Small intestine (tissue), 7 donors: ENCODE measurements around the gene APOL4. TPM values are rescaled to one million over a fixed set of nuclear protein-coding genes. Genes with fewer than 3 reads are reported as not detected.
A peak's percentile ranks its signal among the peaks of the same experiment; 100 is the strongest.
"Not testable (repeated sequence)": the region's sequence is repeated elsewhere in the genome, so short reads cannot be mapped to it uniquely, and the experiment has no call there.

Source experiments
- DNase-seq, 2 donors: peaks; one replicate each; pipeline versions ENCODE4 v3.0.0 to v3.0.0-alpha.2; 2013
- FAIRE-seq: peaks from 2 replicates; lab custom pipeline; 2012; peaks lifted over from hg19 to GRCh38; lab: Jason Lieb, UNC
- H3K27ac ChIP-seq, 3 donors: one replicate each; pipeline ENCODE4 v1.5.1; 2013; ENCODE audit warnings: low read length in 2 of 3, mild to moderate bottlenecking in 2 of 3, control low read depth in 1 of 3, inconsistent platforms in 1 of 3, low read depth in 1 of 3, moderate library complexity in 1 of 3
- H3K27me3 ChIP-seq, 3 donors: one replicate each; pipeline ENCODE4 v1.6.1; 2013; ENCODE audit warnings: low read length in 3 of 3, inconsistent platforms in 1 of 3; ENCODE audit not compliant: control insufficient read depth in 3 of 3, insufficient read depth in 3 of 3
- H3K36me3 ChIP-seq, 3 donors: one replicate each; pipeline ENCODE4 v1.6.1; 2013; ENCODE audit warnings: low read length in 3 of 3, inconsistent platforms in 1 of 3, low read depth in 1 of 3, mild to moderate bottlenecking in 1 of 3, moderate library complexity in 1 of 3; ENCODE audit not compliant: control insufficient read depth in 3 of 3, insufficient read depth in 2 of 3
- H3K4me1 ChIP-seq, 3 donors: one replicate each; pipeline ENCODE4 v1.6.1; 2013; ENCODE audit warnings: low read length in 2 of 3, inconsistent platforms in 1 of 3, low read depth in 1 of 3, mild to moderate bottlenecking in 1 of 3, moderate library complexity in 1 of 3; ENCODE audit not compliant: control insufficient read depth in 3 of 3, insufficient read depth in 2 of 3
- H3K4me3 ChIP-seq, 3 donors: one replicate each; pipeline ENCODE4 v1.5.1; 2013; ENCODE audit warnings: low read length in 3 of 3, control low read depth in 1 of 3, inconsistent platforms in 1 of 3, low read depth in 1 of 3, mild to moderate bottlenecking in 1 of 3, moderate library complexity in 1 of 3
- H3K9me3 ChIP-seq, 2 donors: one replicate each; pipeline ENCODE4 v1.6.1; 2013; ENCODE audit warnings: low read depth in 1 of 2, low read length in 1 of 2; ENCODE audit not compliant: control insufficient read depth in 2 of 2, insufficient read depth in 1 of 2
- WGBS, 3 donors: extraction: QIAGEN DNeasy Blood & Tissue Kit; methylation state at CpG; one replicate each; pipeline ENCODE4 v1.1.7; 2013; 5-methylcytosine and 5-hydroxymethylcytosine counted together
- polyA plus RNA-seq, 4 donors: library from polyadenylated mRNA; stranded (reverse) in 3 of 4; unstranded in 1 of 4; fragments of 200-250 nt in 3 of 4; fragments of 120-200 nt in 1 of 4; gene quantifications; one replicate each; pipeline versions ENCODE4 v1.2.1 to v1.2.3, GENCODE V29; 2013
- donor health status: healthy with polysubstance abuse.
- donor health status: control.
- donor health status: control.
- donor health status: Bipolar disorder and iron deficiency.
- donor health status: healthy.

The APOL4 gene
- polyA plus RNA-seq, 4 donors, result 6.6 to 12.8 (median 9.6) TPM

DNA sequence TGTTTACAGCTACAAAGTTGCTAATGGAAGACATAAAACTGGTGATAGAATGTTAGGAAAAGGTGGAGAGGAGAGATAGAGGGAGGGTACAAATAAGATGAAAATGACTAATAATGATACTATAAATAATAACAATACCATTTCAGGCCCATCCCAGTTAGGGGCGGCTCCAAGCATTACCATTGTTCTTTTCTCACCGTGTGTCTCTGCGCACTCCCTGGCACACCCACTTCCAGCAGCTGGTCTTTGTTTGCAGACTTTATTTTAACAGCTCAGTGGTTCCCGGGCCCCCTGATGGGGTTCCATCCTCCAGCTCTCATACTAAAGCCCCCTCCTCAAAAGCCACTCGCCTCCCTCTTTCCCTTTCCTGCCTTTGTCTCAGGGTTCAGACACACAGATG is 584 bp downstream of the APOL4 start:
- H3K27me3 ChIP-seq, DNase-seq, H3K9me3 ChIP-seq: not testable (repeated sequence)
- Histone ChIP-seq H3K4me3 (peak overlapping the region in 1 of 3 donors; percentile 11), H3K36me3 (peaks cover 0 to 10% (median 0%) of the 10 kb centered on the region in 3 donors), H3K4me1 (peaks cover 0 to 46% (median 6%) of the 10 kb centered on the region in 3 donors), H3K27ac (peak overlapping the region in 2 of 3 donors; percentile 46 to 88)
- WGBS, 3 donors, result 69 to 75% (median 75%) methylated on average over 1 of the region's 5 CpGs
- FAIRE-seq, result peak; percentile 77

DNA sequence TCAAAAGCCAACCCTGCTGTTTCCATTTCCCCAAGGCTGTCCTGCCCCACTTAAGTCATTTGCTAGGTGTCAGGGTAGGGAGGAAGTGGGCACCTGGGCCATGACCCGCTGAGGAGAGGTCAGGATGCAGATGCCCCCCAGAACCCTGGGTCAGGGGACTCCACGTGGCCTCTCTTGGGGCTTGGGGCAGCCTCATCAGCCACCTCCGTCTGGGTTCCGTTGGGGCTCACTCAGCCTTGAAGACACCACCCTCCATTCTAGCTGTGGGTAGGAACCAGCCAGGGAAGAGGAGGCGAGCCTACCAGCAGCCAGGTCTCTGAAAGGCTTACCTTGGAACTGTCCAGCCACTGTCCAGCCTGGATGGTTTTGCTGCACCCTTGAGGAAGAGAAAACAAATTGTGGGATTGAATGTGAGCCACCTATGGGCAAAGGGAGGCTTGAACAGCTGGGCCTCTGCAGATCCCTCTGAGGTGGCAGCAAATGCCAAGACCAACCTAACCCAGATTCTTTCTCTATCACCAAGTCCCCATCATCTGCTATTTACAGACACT is 2.5 kb downstream of the APOL4 start:
- peaks cover 0 to 13% (median 0%) of the 10 kb centered on the region in 3 donors for H3K36me3 ChIP-seq
- peaks cover 0 to 36% (median 6%) of the 10 kb centered on the region in 3 donors for H3K4me1 ChIP-seq
- H3K4me3 ChIP-seq, result no peak overlapping the region
- no peaks in the 10 kb centered on the region for H3K27me3 ChIP-seq
- WGBS, 3 donors, result 66 to 91% (median 80%) methylated on average over 5 of the region's 5 CpGs
- peak overlapping the region in 1 of 3 donors; percentile 38 for H3K27ac ChIP-seq
- FAIRE-seq (no peak), DNase-seq (no peak)
- no peaks in the 10 kb centered on the region for H3K9me3 ChIP-seq

DNA sequence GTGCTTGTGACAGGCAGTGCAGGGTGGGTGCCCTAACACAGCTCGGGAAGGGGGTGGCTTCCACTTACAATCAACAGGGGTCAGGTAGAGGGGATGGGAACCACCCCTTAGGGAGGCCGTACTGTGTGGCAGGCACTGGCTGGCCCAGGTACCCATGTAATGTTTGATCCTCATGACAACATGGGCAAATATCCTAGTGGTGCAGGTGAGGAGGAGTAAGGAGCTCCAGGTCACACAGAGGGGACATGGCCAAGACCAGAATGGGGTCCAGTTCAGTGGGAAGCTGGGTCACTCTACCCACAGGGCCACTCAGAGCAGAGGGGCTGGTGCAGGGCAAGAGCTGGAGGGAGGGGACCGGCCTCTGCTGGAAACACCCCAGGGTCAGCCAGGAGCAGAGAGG is 3.1 kb downstream of the APOL4 start:
- H3K27me3 ChIP-seq, result no peaks in the 10 kb centered on the region
- 92 to 98% (median 97%) methylated on average over 3 of the region's 3 CpGs for WGBS, 3 donors
- DNase-seq (no peak), FAIRE-seq (no peak)
- H3K27ac ChIP-seq, result peak overlapping the region in 1 of 3 donors; percentile 28
- H3K9me3 ChIP-seq, result no peaks in the 10 kb centered on the region
- no peak overlapping the region for H3K4me3 ChIP-seq
- peaks cover 0 to 13% (median 0%) of the 10 kb centered on the region in 3 donors for H3K36me3 ChIP-seq
- peaks cover 0 to 30% (median 6%) of the 10 kb centered on the region in 3 donors for H3K4me1 ChIP-seq

DNA sequence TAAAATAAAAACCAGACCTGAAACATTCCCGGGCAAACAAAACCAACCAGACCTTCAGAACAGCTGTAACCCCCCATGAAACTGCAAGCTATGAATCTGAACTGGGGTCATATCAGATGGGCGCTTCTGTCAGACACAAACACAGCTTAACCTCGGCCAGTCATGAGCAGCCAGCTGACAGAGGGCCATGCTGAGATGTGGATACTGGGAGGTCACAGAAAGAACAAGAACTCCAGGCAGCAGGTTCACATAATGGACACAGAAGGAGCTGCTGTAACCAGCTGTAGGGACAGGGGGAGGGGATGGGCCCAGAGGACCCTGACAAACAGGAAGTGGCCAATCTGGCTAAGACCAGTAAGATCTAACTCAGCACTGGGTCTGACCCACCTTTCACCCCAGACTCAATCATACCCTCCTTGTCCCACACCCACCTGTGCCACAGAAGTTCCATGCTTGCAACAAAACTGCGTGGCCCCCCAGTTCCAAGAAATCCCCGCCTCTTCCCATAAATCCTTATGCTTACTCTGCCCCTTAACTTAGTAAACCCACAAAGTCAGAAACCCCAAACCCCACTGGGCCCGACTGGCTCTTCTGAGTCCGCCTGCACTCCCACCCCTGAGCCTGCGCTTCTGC is 4.0 kb downstream of the APOL4 start:
- H3K36me3 ChIP-seq, result peaks cover 0 to 14% (median 0%) of the 10 kb centered on the region in 3 donors
- H3K4me1 ChIP-seq, result peaks cover 0 to 23% (median 6%) of the 10 kb centered on the region in 3 donors
- H3K9me3 ChIP-seq, result no peaks in the 10 kb centered on the region
- H3K4me3 ChIP-seq, result no peak overlapping the region
- peak overlapping the region in 2 of 3 donors; percentile 57 to 60 for H3K27ac ChIP-seq
- DNase-seq (peak in 1 of 2 donors; percentile 26), FAIRE-seq (no peak)
- WGBS, 3 donors, result 54 to 78% (median 70%) methylated on average over 8 of the region's 8 CpGs
- no peaks in the 10 kb centered on the region for H3K27me3 ChIP-seq

DNA sequence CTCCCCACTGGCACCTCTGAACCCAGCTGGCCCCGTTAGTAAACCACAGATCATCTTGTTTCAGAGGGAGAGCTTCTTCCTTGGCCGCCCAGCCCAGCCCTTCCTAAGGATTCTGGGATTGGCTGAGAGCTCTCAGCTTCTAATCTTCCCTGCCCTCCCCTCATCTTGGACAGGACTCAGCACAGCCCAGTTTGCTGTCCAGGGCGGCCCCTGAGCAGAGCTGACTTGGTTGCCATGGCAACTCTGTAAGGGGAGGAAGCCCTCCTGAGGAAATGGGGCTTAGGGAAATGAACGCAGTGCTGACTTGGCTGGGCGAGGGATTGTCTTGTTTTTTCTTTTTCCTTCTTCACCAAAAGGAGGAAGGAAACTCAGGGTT is 4.6 kb downstream of the APOL4 start:
- Histone ChIP-seq H3K36me3 (peaks cover 0 to 16% (median 0%) of the 10 kb centered on the region in 3 donors), H3K27ac (peak overlapping the region in 2 of 3 donors; percentile 57 to 60), H3K4me3 (no peak overlapping the region), H3K9me3 (no peaks in the 10 kb centered on the region), H3K27me3 (no peaks in the 10 kb centered on the region), H3K4me1 (peaks cover 0 to 22% (median 6%) of the 10 kb centered on the region in 3 donors)
- FAIRE-seq (no peak), DNase-seq (peak in 1 of 2 donors; percentile 40)
- 25 to 62% (median 59%) methylated on average over 5 of the region's 5 CpGs for WGBS, 3 donors

DNA sequence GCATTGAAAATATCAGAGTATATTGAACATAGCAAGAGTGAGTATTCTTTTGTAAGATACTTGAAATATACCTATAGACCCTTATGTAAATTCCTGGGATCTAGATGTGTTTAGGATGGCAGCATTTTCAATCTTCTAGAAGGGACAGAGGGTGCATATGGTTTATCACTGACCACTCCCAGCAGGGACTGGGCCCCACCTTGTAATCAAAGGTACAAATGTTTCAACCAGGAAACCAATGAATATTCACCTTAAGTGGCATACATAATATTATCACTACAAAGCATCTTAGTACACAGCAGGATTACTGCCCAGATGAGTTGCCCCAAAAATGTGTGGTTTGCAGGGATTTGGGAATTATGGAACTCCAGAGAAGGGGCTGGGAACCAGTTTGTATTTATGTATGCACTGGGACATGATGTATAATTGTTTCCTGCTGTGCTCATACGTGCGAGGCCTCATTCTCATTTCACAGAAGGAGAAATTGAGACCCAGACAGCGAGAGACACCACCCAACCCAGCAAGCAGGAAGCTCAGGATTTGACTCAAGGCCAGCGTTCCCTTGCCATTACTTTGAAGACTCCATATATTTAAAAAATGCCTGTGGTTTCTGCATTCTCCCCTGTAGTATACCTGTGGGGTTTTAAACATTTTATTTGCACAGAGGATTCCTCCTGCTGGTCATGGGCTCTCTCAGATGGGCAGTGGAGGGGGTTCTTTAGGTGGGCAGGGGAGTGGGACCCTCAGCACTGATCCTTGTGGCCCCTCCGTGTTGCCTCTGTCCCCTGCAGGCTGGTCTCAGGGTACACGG is 5.2 kb downstream of the APOL4 start:
- Histone ChIP-seq H3K9me3 (no peaks in the 10 kb centered on the region), H3K36me3 (peaks cover 0 to 18% (median 0%) of the 10 kb centered on the region in 3 donors), H3K4me3 (no peak overlapping the region), H3K4me1 (peaks cover 0 to 18% (median 6%) of the 10 kb centered on the region in 3 donors), H3K27ac (peak overlapping the region in 2 of 3 donors; percentile 55 to 57), H3K27me3 (no peaks in the 10 kb centered on the region)
- WGBS, 3 donors, result 48 to 68% (median 63%) methylated on average over 6 of the region's 6 CpGs
- DNase-seq (peak in 1 of 2 donors; percentile 55), FAIRE-seq (no peak)

DNA sequence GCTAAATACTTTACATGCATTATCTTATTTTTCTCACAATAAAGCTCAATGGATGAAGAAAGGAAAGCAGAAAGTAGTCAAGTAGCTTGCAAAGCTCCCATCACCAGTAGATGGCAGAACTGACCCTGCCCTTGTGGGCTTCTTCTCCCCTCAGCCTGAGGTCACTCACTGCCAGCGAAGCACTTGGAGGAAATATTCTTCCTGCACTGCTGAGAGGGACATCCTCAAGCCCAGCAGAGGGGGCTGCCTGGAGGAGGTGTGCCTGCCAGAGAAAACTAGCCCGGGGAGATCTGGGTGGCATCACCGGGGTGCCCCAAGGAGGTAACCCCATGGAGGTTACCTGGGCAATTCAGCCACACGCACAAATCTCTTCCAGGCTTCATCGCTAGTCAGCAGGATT is 6.6 kb downstream of the APOL4 start:
- FAIRE-seq, result no peak
- WGBS, 3 donors, result 44 to 52% (median 47%) methylated on average over 5 of the region's 5 CpGs

DNA sequence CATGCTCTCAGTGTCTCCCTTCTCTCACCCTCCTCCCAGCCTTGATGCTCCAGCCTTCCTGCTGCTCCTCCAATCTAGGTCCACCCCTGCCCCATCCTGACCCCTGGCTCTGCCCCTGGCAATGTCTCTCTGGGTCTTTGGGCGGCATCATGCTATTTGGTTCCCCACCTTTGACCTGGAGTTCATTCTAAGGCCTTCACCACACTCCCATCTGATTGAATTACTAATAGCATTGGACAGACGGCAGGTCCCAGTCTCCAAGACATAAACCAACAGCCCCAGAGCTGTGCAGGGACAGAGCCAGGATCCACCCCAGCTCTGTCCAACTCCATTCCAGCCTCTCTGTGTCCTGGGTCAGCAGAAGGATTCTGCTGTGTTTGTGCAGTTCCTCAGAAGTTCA is 7.2 kb downstream of the APOL4 start:
- WGBS, 3 donors, result 80 to 92% (median 87%) methylated on average over 2 of the region's 2 CpGs
- FAIRE-seq, result no peak

More for the DNA sequence above, 6.6 kb downstream of the APOL4 start:
- Histone ChIP-seq H3K4me1 (peaks cover 0 to 18% (median 6%) of the 10 kb centered on the region in 3 donors), H3K9me3 (no peaks in the 10 kb centered on the region), H3K27me3 (no peaks in the 10 kb centered on the region), H3K36me3 (peaks cover 0 to 23% (median 0%) of the 10 kb centered on the region in 3 donors), H3K4me3 (no peak overlapping the region), H3K27ac (no peak overlapping the region)
- DNase-seq, result peak; percentile 58 to 71

More for the DNA sequence above, 7.2 kb downstream of the APOL4 start:
- Histone ChIP-seq H3K36me3 (peaks cover 0 to 23% (median 0%) of the 10 kb centered on the region in 3 donors), H3K4me1 (peaks cover 0 to 18% (median 6%) of the 10 kb centered on the region in 3 donors), H3K9me3 (no peaks in the 10 kb centered on the region), H3K4me3 (no peak overlapping the region), H3K27ac (no peak overlapping the region), H3K27me3 (no peaks in the 10 kb centered on the region)
- DNase-seq, result no peak
